A549 (cell line): ENCODE results near the gene TSFM. TPM values are rescaled to one million over a fixed set of nuclear protein-coding genes. Genes with fewer than 3 reads are reported as not detected.

Experiments used
- ATAC-seq, 2 experiments: fragments of 200-7000 bp in 1 of 2; fragments of >200 bp in 1 of 2; cut with Nextera tagmentation in 1 of 2; cut with Tn5 transposase in 1 of 2; 3 replicates each; pipeline versions ENCODE4 v1.8.0 to v1.9.1; 2018 to 2020; ENCODE audit warnings: mild to moderate bottlenecking in 1 of 2, moderate library complexity in 1 of 2
- CTCF ChIA-PET: fragments of 300-600 bp; sonication (Branson Sonifier 250); formaldehyde crosslinking; extraction: SDS; loops from one replicate; lab custom pipeline; 2021; ENCODE audit warnings: antibody characterized with exemption, inconsistent platforms; lab: Yijun Ruan, JAX
- POLR2A ChIA-PET: fragments of 350-600 bp; formaldehyde crosslinking; extraction: SDS; loops from one replicate; lab custom pipeline; 2021; ENCODE audit warnings: antibody characterized with exemption, inconsistent platforms; lab: Yijun Ruan, JAX
- DNase-seq, 2 experiments: peaks; one replicate each; pipeline versions ENCODE4 v3.0.0 to v3.0.0-alpha.2; 2011 to 2016; ENCODE audit warnings: low read depth in 1 of 2, low spot score in 1 of 2
- FAIRE-seq: peaks from 2 replicates; lab custom pipeline; 2011; peaks lifted over from hg19 to GRCh38; lab: Jason Lieb, UNC
- H3K27ac ChIP-seq, 2 experiments: fragments of >200 bp; sonication (Bioruptor Twin); formaldehyde crosslinking; 3 replicates each; pipeline ENCODE4 v1.5.1; 2016 to 2017
- H3K4me1 ChIP-seq: fragments of >200 bp; sonication (Bioruptor Twin); formaldehyde crosslinking; 3 replicates; pipeline ENCODE4 v1.6.1; 2016
- H3K4me2 ChIP-seq: fragments of >200 bp; sonication (Bioruptor Twin); formaldehyde crosslinking; 3 replicates; pipeline ENCODE4 v1.6.1; 2016
- H3K4me3 ChIP-seq: fragments of >200 bp; sonication (Bioruptor Twin); formaldehyde crosslinking; 3 replicates; pipeline ENCODE4 v1.5.1; 2016
- H3K9me3 ChIP-seq: fragments of >200 bp; sonication (Bioruptor Twin); formaldehyde crosslinking; 3 replicates; pipeline ENCODE4 v1.6.1; 2016
- BHLHE40 ChIP-seq: IDR thresholded peaks from 2 replicates; pipeline ENCODE4 v1.6.1; 2012; ENCODE audit warnings: low read depth, low read length, inconsistent platforms
- CBX2 ChIP-seq: fragments of 200-600 bp; sonication (generic); IDR thresholded peaks from 2 replicates; pipeline ENCODE4 v1.6.1; 2016; ENCODE audit warnings: low read depth, mild to moderate bottlenecking, borderline replicate concordance
- EHF ChIP-seq: fragments of 250-450 bp; sonication (Bioruptor Pico); IDR thresholded peaks from 2 replicates; pipeline ENCODE4 v1.5.0; 2020; ENCODE audit warnings: mild to moderate bottlenecking
- EP300 ChIP-seq, 2 experiments: fragments of >200 bp; sonication (Bioruptor Twin); formaldehyde crosslinking; IDR thresholded peaks; 2 replicates in 1 of 2; 3 replicates in 1 of 2; pipeline ENCODE4 v1.6.1; 2016 to 2017
- FOSB ChIP-seq: fragments of 250-450 bp; sonication (Bioruptor Pico); IDR thresholded peaks from 2 replicates; pipeline ENCODE4 v1.5.0; 2020; ENCODE audit warnings: mild to moderate bottlenecking, moderate library complexity
- HEYL ChIP-seq: fragments of 250-450 bp; sonication (Bioruptor Pico); IDR thresholded peaks from 2 replicates; pipeline ENCODE4 v1.8.0; 2021; ENCODE audit warnings: mild to moderate bottlenecking, moderate library complexity
- HOXB5 ChIP-seq: fragments of 250-450 bp; sonication (Bioruptor Pico); IDR thresholded peaks from 2 replicates; pipeline ENCODE4 v1.5.0; 2020; ENCODE audit warnings: mild to moderate bottlenecking, moderate library complexity
- JUN ChIP-seq, 2 experiments: fragments of >200 bp; sonication (Bioruptor Twin); formaldehyde crosslinking; IDR thresholded peaks; 2 replicates in 1 of 2; 3 replicates in 1 of 2; pipeline ENCODE4 v1.6.1; 2016 to 2017
- KDM5A ChIP-seq: fragments of 200-600 bp; sonication (generic); IDR thresholded peaks from 2 replicates; pipeline ENCODE4 v1.6.1; 2016; ENCODE audit warnings: antibody characterized with exemption, mild to moderate bottlenecking
- MYC ChIP-seq: IDR thresholded peaks from 2 replicates; pipeline ENCODE4 v1.6.1; 2012; ENCODE audit warnings: mild to moderate bottlenecking, inconsistent platforms, low read length, improper control_type of control experiment, borderline replicate concordance
- RAD21 ChIP-seq, 2 experiments: fragments of >200 bp in 1 of 2; sonication (Bioruptor Twin) in 1 of 2; formaldehyde crosslinking in 1 of 2; IDR thresholded peaks in 1 of 2; conservative IDR thresholded peaks in 1 of 2; 2 replicates in 1 of 2; 3 replicates in 1 of 2; pipeline ENCODE4 v1.6.1; 2012 to 2018; ENCODE audit warnings: inconsistent platforms in 1 of 2
- RARB ChIP-seq: fragments of 250-450 bp; sonication (Bioruptor Pico); IDR thresholded peaks from 2 replicates; pipeline ENCODE4 v1.8.0; 2021; ENCODE audit warnings: mild to moderate bottlenecking, moderate library complexity
- ZC3H11A ChIP-seq: fragments of 450-650 bp; IDR thresholded peaks from 2 replicates; pipeline ENCODE4 v1.6.1; 2014; ENCODE audit warnings: antibody characterized with exemption, mild to moderate bottlenecking
- ZFP36 ChIP-seq: fragments of 450-650 bp; IDR thresholded peaks from 2 replicates; pipeline ENCODE4 v1.6.1; 2014; ENCODE audit warnings: borderline replicate concordance; ENCODE audit not compliant: partially characterized antibody
- WGBS: methylation state at CpG from one replicate; pipeline ENCODE4 v1.1.6; 2017; ENCODE audit errors: missing lambda C conversion rate; 5-methylcytosine and 5-hydroxymethylcytosine counted together
- polyA plus RNA-seq, 4 experiments: library from polyadenylated mRNA; depleted of rRNA in 3 of 4; stranded (reverse); fragments of >200 nt; fragmentation: RNase III in 1 of 4; extraction: RNeasy Plus Mini Kit Qiagen cat#74134 plus additional on column Dnase treatment in 1 of 4; gene quantifications; 2 replicates in 3 of 4; 3 replicates in 1 of 4; pipeline ENCODE4 v1.2.3, GENCODE V29; 2011 to 2017
- TF ChIP-seq, protein P1 (sequence below): fragments of 250-450 bp; sonication (Bioruptor Pico); IDR thresholded peaks from 2 replicates; pipeline ENCODE4 v1.5.0; 2021; ENCODE audit warnings: mild to moderate bottlenecking, moderate library complexity, borderline replicate concordance
- TF ChIP-seq, protein P2 (sequence below): IDR thresholded peaks from 2 replicates; pipeline ENCODE4 v1.6.1; 2012
- TF ChIP-seq, protein P3 (sequence below): IDR thresholded peaks from 2 replicates; pipeline ENCODE4 v1.6.1; 2012
- TF ChIP-seq, protein P4 (sequence below): fragments of 200-600 bp; sonication (generic); IDR thresholded peaks from 2 replicates; pipeline ENCODE4 v1.6.1; 2016; ENCODE audit warnings: antibody characterized with exemption, mild to moderate bottlenecking, moderate library complexity
- TF ChIP-seq, protein P5 (sequence below): fragments of 250-450 bp; sonication (Bioruptor Pico); IDR thresholded peaks from 2 replicates; pipeline ENCODE4 v1.5.0; 2020; ENCODE audit warnings: low read depth, mild to moderate bottlenecking, moderate library complexity
- TF ChIP-seq, protein P6 (sequence below): fragments of 450-650 bp; IDR thresholded peaks from 2 replicates; pipeline ENCODE4 v1.6.1; 2014; ENCODE audit warnings: antibody characterized with exemption

TSFM gene
- polyA plus RNA-seq, 2 of the 4 experiments (the other 2 are of a cell fraction) = 31.7 to 60.2 TPM

DNA sequence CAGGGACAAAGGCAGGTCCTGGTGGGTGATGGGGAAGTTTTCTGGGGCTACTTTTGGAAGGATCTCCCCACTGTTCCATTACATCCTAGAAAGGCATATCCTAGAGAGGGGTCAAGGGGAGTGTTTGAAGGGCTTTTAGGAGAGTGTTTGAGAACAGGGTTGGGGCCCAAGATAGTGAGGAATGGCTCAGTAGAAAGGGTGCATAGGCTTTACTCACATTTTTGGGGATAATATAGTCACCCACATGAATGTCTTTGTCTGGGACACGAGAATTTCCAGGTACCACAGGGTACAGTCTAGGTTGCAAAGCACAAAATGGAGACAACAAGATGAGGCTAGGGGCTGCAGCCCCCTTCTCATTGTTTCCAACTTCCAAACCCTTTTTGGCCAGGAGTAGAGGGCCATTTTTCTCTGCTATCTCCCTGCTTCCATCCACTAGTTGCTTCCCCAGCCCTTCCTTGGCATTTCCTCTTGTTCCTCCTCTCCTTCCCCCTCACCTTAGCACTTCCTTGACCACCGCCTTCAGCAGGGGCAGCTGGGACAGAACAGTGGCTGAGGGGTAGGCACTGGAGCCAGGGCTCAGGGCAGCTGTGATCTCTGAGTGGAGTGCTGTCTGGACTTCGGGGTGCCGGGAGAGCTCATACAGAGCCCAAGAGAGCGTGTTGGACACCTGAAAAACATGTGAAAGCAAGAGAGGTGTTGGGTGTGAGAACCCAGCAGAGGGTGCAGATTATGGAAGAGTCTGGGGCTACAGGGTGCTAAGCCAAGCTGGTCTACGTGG lies 18.5 kb upstream of the TSFM start:
- no peak for DNase-seq
- Histone ChIP-seq H3K4me1 (peaks cover 25% of the 10 kb centered on the region), H3K27ac (peak overlapping the region in 1 of 2 experiments; percentile 88; a peak in 1 of 6 replicates), H3K9me3 (no peaks in the 10 kb centered on the region), H3K4me3 (no peak overlapping the region), H3K4me2 (peak overlapping the region; percentile 98)
- no peak for FAIRE-seq
- ATAC-seq = no peak
- 72% methylated on average over 6 of the region's 6 CpGs for whole genome bisulfite sequencing
- CTCF ChIA-PET = interaction anchor here (0.8 to 8.0 kb wide), 8 partner anchors 8 to 142 kb away, joined by 3 to 117 read pairs (median 4); partner anchors contain the start of genes EEF1AKMT3, MARCHF9 and TSFM
- POLR2A ChIA-PET = interaction anchor here (1.1 kb wide), 1 partner anchor 38 kb away, joined by 3 read pairs; no protein-coding TSS in a partner anchor
- TF ChIP-seq BHLHE40 (no peak), ZFP36 (no peak), KDM5A (no peak), MYC (no peak), JUN (IDR thresholded peaks at IDR 0.05) (no peak), CBX2 (no peak), ZC3H11A (no peak), RAD21 (conservative IDR thresholded peaks at IDR 0.05 in 1 of 2, IDR thresholded peaks at IDR 0.05 in 1 of 2) (no peak), EHF (CRISPR knock-in tag) (no peak), RARB (no peak), HOXB5 (CRISPR knock-in tag) (no peak), FOSB (CRISPR knock-in tag) (no peak), EP300 (IDR thresholded peaks at IDR 0.05) (no peak), HEYL (CRISPR knock-in tag) (no peak)
- TF ChIP-seq, protein P1, sequence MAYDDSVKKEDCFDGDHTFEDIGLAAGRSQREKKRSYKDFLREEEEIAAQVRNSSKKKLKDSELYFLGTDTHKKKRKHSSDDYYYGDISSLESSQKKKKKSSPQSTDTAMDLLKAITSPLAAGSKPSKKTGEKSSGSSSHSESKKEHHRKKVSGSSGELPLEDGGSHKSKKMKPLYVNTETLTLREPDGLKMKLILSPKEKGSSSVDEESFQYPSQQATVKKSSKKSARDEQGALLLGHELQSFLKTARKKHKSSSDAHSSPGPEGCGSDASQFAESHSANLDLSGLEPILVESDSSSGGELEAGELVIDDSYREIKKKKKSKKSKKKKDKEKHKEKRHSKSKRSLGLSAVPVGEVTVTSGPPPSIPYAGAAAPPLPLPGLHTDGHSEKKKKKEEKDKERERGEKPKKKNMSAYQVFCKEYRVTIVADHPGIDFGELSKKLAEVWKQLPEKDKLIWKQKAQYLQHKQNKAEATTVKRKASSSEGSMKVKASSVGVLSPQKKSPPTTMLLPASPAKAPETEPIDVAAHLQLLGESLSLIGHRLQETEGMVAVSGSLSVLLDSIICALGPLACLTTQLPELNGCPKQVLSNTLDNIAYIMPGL (CRISPR knock-in tag) = no peak
- TF ChIP-seq, protein P2, sequence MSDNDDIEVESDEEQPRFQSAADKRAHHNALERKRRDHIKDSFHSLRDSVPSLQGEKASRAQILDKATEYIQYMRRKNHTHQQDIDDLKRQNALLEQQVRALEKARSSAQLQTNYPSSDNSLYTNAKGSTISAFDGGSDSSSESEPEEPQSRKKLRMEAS = no peak
- TF ChIP-seq, protein P3, sequence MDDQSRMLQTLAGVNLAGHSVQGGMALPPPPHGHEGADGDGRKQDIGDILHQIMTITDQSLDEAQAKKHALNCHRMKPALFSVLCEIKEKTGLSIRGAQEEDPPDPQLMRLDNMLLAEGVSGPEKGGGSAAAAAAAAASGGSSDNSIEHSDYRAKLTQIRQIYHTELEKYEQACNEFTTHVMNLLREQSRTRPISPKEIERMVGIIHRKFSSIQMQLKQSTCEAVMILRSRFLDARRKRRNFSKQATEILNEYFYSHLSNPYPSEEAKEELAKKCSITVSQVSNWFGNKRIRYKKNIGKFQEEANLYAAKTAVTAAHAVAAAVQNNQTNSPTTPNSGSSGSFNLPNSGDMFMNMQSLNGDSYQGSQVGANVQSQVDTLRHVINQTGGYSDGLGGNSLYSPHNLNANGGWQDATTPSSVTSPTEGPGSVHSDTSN = no peak
- TF ChIP-seq, protein P4, sequence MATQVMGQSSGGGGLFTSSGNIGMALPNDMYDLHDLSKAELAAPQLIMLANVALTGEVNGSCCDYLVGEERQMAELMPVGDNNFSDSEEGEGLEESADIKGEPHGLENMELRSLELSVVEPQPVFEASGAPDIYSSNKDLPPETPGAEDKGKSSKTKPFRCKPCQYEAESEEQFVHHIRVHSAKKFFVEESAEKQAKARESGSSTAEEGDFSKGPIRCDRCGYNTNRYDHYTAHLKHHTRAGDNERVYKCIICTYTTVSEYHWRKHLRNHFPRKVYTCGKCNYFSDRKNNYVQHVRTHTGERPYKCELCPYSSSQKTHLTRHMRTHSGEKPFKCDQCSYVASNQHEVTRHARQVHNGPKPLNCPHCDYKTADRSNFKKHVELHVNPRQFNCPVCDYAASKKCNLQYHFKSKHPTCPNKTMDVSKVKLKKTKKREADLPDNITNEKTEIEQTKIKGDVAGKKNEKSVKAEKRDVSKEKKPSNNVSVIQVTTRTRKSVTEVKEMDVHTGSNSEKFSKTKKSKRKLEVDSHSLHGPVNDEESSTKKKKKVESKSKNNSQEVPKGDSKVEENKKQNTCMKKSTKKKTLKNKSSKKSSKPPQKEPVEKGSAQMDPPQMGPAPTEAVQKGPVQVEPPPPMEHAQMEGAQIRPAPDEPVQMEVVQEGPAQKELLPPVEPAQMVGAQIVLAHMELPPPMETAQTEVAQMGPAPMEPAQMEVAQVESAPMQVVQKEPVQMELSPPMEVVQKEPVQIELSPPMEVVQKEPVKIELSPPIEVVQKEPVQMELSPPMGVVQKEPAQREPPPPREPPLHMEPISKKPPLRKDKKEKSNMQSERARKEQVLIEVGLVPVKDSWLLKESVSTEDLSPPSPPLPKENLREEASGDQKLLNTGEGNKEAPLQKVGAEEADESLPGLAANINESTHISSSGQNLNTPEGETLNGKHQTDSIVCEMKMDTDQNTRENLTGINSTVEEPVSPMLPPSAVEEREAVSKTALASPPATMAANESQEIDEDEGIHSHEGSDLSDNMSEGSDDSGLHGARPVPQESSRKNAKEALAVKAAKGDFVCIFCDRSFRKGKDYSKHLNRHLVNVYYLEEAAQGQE = no peak
- TF ChIP-seq, protein P5, sequence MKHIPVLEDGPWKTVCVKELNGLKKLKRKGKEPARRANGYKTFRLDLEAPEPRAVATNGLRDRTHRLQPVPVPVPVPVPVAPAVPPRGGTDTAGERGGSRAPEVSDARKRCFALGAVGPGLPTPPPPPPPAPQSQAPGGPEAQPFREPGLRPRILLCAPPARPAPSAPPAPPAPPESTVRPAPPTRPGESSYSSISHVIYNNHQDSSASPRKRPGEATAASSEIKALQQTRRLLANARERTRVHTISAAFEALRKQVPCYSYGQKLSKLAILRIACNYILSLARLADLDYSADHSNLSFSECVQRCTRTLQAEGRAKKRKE (CRISPR knock-in tag) = no peak
- TF ChIP-seq, protein P6, sequence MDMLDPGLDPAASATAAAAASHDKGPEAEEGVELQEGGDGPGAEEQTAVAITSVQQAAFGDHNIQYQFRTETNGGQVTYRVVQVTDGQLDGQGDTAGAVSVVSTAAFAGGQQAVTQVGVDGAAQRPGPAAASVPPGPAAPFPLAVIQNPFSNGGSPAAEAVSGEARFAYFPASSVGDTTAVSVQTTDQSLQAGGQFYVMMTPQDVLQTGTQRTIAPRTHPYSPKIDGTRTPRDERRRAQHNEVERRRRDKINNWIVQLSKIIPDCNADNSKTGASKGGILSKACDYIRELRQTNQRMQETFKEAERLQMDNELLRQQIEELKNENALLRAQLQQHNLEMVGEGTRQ = no peak
